IMR-90 (cell line): ENCODE data around the gene TCEAL1. TPM values are rescaled to one million over a fixed set of nuclear protein-coding genes. Genes with fewer than 3 reads are reported as not detected.

Experiments
- ATAC-seq: fragments of 200-7000 bp; cut with Tn5 transposase; 2 replicates; pipeline ENCODE4 v1.9.1; 2020; ENCODE audit warnings: low read depth, mild to moderate bottlenecking, moderate library complexity
- BruUV-seq: library from RNA; stranded (reverse); fragments of 400-500 nt; replicated peaks from 2 replicates; lab custom pipeline; 2021; lab: Mats Ljungman, UMichigan
- CTCF ChIA-PET: fragments of 300-600 bp; formaldehyde crosslinking; extraction: SDS; loops from one replicate; lab custom pipeline; 2021; ENCODE audit warnings: antibody characterized with exemption; lab: Yijun Ruan, JAX
- POLR2A ChIA-PET: fragments of 300-600 bp; sonication (Branson Sonifier 250); formaldehyde crosslinking; loops from one replicate; lab custom pipeline; 2022; ENCODE audit warnings: antibody characterized with exemption; ENCODE audit not compliant: unreplicated experiment; lab: Charles Lee
- DNase-seq: peaks from one replicate; pipeline ENCODE4 v3.0.0; 2013
- H2AFZ ChIP-seq: replicated peaks from 2 replicates; pipeline ENCODE3; 2013; ENCODE audit warnings: low read length, mild to moderate bottlenecking; ENCODE audit not compliant: poor library complexity
- H2AK5ac ChIP-seq: 2 replicates; pipeline ENCODE4 v1.6.1; 2013; ENCODE audit warnings: low read depth, low read length, inconsistent platforms
- H2AK9ac ChIP-seq: replicated peaks from 2 replicates; pipeline ENCODE3; 2013; ENCODE audit warnings: mild to moderate bottlenecking, low read depth, low read length, moderate library complexity; ENCODE audit not compliant: poor library complexity
- H2BK120ac ChIP-seq: 2 replicates; pipeline ENCODE4 v1.6.1; 2013; ENCODE audit warnings: low read depth, low read length, inconsistent platforms
- H2BK15ac ChIP-seq: 3 replicates; pipeline ENCODE4 v1.6.1; 2013; ENCODE audit warnings: low read depth, low read length, inconsistent platforms
- H2BK20ac ChIP-seq: 2 replicates; pipeline ENCODE4 v1.6.1; 2013; ENCODE audit warnings: low read depth, mild to moderate bottlenecking, inconsistent platforms, low read length, moderate library complexity
- H2BK5ac ChIP-seq: 2 replicates; pipeline ENCODE4 v1.6.1; 2013; ENCODE audit warnings: mild to moderate bottlenecking, low read depth, low read length, inconsistent platforms; ENCODE audit not compliant: poor library complexity, severe bottlenecking
- H3K14ac ChIP-seq: replicated peaks from 2 replicates; pipeline ENCODE4 v1.6.1; 2013; ENCODE audit warnings: low read depth, low read length, inconsistent platforms
- H3K18ac ChIP-seq: 2 replicates; pipeline ENCODE4 v1.6.1; 2013; ENCODE audit warnings: low read depth, low read length, control low read depth
- H3K23ac ChIP-seq: 2 replicates; pipeline ENCODE4 v1.6.1; 2013; ENCODE audit warnings: low read depth, low read length, inconsistent platforms
- H3K27ac ChIP-seq: 2 replicates; pipeline ENCODE4 v1.5.1; 2013; ENCODE audit warnings: mild to moderate bottlenecking, control low read depth, low read length; ENCODE audit not compliant: insufficient read depth
- H3K27me3 ChIP-seq: 2 replicates; pipeline ENCODE4 v1.6.1; 2013; ENCODE audit warnings: low read length; ENCODE audit not compliant: control insufficient read depth, insufficient read depth
- H3K36me3 ChIP-seq: 2 replicates; pipeline ENCODE4 v1.6.1; 2013; ENCODE audit warnings: low read length, mixed read lengths; ENCODE audit not compliant: control insufficient read depth, insufficient read depth
- H3K4ac ChIP-seq: 2 replicates; pipeline ENCODE4 v1.6.1; 2013; ENCODE audit warnings: low read depth, low read length, inconsistent platforms
- H3K4me1 ChIP-seq: 2 replicates; pipeline ENCODE4 v1.6.1; 2013; ENCODE audit warnings: low read length, mixed read lengths; ENCODE audit not compliant: control insufficient read depth, insufficient read depth
- H3K4me2 ChIP-seq: 2 replicates; pipeline ENCODE4 v1.6.1; 2013; ENCODE audit warnings: low read depth, mild to moderate bottlenecking, control low read depth, low read length, moderate library complexity
- H3K4me3 ChIP-seq: 2 replicates; pipeline ENCODE4 v1.5.1; 2013; ENCODE audit warnings: low read depth, mild to moderate bottlenecking, control low read depth, low read length, moderate library complexity; ENCODE audit not compliant: insufficient read depth
- H3K56ac ChIP-seq: 2 replicates; pipeline ENCODE4 v1.6.1; 2013; ENCODE audit warnings: low read length, inconsistent platforms; ENCODE audit not compliant: insufficient read depth; ENCODE audit errors: extremely low read depth
- H3K79me1 ChIP-seq, 2 experiments: 2 replicates each; pipeline ENCODE4 v1.6.1; 2013; ENCODE audit warnings: low read length in 2 of 2, inconsistent platforms in 1 of 2, low read depth in 1 of 2
- H3K9ac ChIP-seq: 2 replicates; pipeline ENCODE4 v1.6.1; 2013; ENCODE audit warnings: low read depth, low read length, control low read depth
- H3K9me1 ChIP-seq: 2 replicates; pipeline ENCODE4 v1.6.1; 2013; ENCODE audit warnings: low read length, inconsistent platforms; ENCODE audit not compliant: insufficient read depth
- H3K9me3 ChIP-seq: 2 replicates; pipeline ENCODE4 v1.6.1; 2013; ENCODE audit warnings: low read length; ENCODE audit not compliant: control insufficient read depth, insufficient read depth
- H4K20me1 ChIP-seq: 2 replicates; pipeline ENCODE4 v1.6.1; 2013; ENCODE audit warnings: low read length, inconsistent platforms; ENCODE audit not compliant: insufficient read depth
- H4K5ac ChIP-seq: 2 replicates; pipeline ENCODE4 v1.6.1; 2013; ENCODE audit warnings: mild to moderate bottlenecking, low read depth, low read length, control low read depth
- H4K8ac ChIP-seq, 2 experiments: 2 replicates each; pipeline ENCODE4 v1.6.1; 2013; ENCODE audit warnings: low read depth in 2 of 2, low read length in 2 of 2, control low read depth in 1 of 2, inconsistent platforms in 1 of 2
- H4K91ac ChIP-seq: 2 replicates; pipeline ENCODE4 v1.6.1; 2013; ENCODE audit warnings: low read depth, low read length, inconsistent platforms; ENCODE audit not compliant: insufficient read depth
- BHLHE40 ChIP-seq: fragments of 150-350 bp; IDR thresholded peaks from 2 replicates; pipeline ENCODE4 v1.6.1; 2016; ENCODE audit warnings: mild to moderate bottlenecking, low read depth, low read length
- CEBPB ChIP-seq: IDR thresholded peaks from 2 replicates; pipeline ENCODE4 v1.6.1; 2012; ENCODE audit warnings: low read depth, low read length, improper control_type of control experiment
- CHD1 ChIP-seq: IDR thresholded peaks from 2 replicates; pipeline ENCODE4 v1.6.1; 2012; ENCODE audit warnings: low read depth, low read length, improper control_type of control experiment
- CTCF ChIP-seq: conservative IDR thresholded peaks from 2 replicates; pipeline ENCODE4 v1.5.1; 2012; ENCODE audit warnings: mild to moderate bottlenecking, low read depth, low read length, improper control_type of control experiment
- ELK1 ChIP-seq: fragments of 150-350 bp; IDR thresholded peaks from 2 replicates; pipeline ENCODE4 v1.6.1; 2016; ENCODE audit warnings: low read depth, mild to moderate bottlenecking, low read length, moderate library complexity, borderline replicate concordance
- FOS ChIP-seq: fragments of 150-350 bp; IDR thresholded peaks from 2 replicates; pipeline ENCODE4 v1.6.1; 2016; ENCODE audit warnings: low read depth, low read length
- MAFK ChIP-seq: IDR thresholded peaks from 2 replicates; pipeline ENCODE4 v1.6.1; 2012; ENCODE audit warnings: low read depth, low read length, improper control_type of control experiment
- MAZ ChIP-seq: IDR thresholded peaks from 2 replicates; pipeline ENCODE4 v1.6.1; 2012; ENCODE audit warnings: low read depth, mild to moderate bottlenecking, low read length, improper control_type of control experiment, moderate library complexity, borderline replicate concordance
- NFE2L2 ChIP-seq: fragments of 150-350 bp; IDR thresholded peaks from 2 replicates; pipeline ENCODE4 v1.6.1; 2016; ENCODE audit warnings: low read depth, mild to moderate bottlenecking, low read length
- RAD21 ChIP-seq: IDR thresholded peaks from 2 replicates; pipeline ENCODE4 v1.6.1; 2012; ENCODE audit warnings: low read length, improper control_type of control experiment
- RFX5 ChIP-seq: IDR thresholded peaks from 2 replicates; pipeline ENCODE4 v1.8.0; 2012; ENCODE audit warnings: low read depth, mild to moderate bottlenecking, low read length, moderate library complexity
- SMC3 ChIP-seq: fragments of 150-350 bp; IDR thresholded peaks from 2 replicates; pipeline ENCODE4 v1.6.1; 2016; ENCODE audit warnings: low read depth, mild to moderate bottlenecking, antibody characterized with exemption, low read length, moderate library complexity
- USF2 ChIP-seq: fragments of 150-350 bp; IDR thresholded peaks from 2 replicates; pipeline ENCODE4 v1.6.1; 2017; ENCODE audit warnings: mild to moderate bottlenecking, antibody characterized with exemption, low read length, low read depth
- WGBS, 2 experiments: methylation state at CpG; one replicate each; pipeline versions ENCODE4 v1.1.5 to v1.1.7; 2013; ENCODE audit warnings: missing lambda C conversion rate in 2 of 2; ENCODE audit not compliant: insufficient read length in 1 of 2; ENCODE audit errors: extremely low coverage in 2 of 2; 5-methylcytosine and 5-hydroxymethylcytosine counted together
- dilution Hi-C: fragments of 300-500 bp; cut with HindIII; formaldehyde crosslinking; loops from one replicate; pipeline ENCODE4 v1.14.3; 2018; ENCODE audit warnings: low sequenced_read_pairs; ENCODE audit not compliant: unreplicated experiment
- in situ Hi-C: fragments of 300-500 bp; cut with MboI; formaldehyde crosslinking; loops from 3 replicates; pipeline ENCODE4 v1.14.3; 2019; ENCODE audit warnings: low sequenced_read_pairs, inconsistent platforms, mixed read lengths
- intact Hi-C: fragments of 100-400 bp; cut with micrococcal nuclease; formaldehyde crosslinking; loops from 2 replicates; pipeline ENCODE4 v1.10.0; 2022
- polyA plus RNA-seq, 3 experiments: library from polyadenylated mRNA; depleted of rRNA; stranded (reverse); fragments of >200 nt; gene quantifications; 2 replicates each; pipeline ENCODE4 v1.2.3, GENCODE V29; 2012; ENCODE audit warnings: low replicate concordance in 1 of 3
- total RNA-seq: library from RNA; depleted of rRNA; stranded (reverse); fragments of >200 nt; gene quantifications from 2 replicates; pipeline ENCODE4 v1.2.3, GENCODE V29; 2012

Gene TCEAL1
- total and polyA plus RNA-seq, 2 of the 4 experiments (the other 2 are of a cell fraction), result 9.1 to 21.8 TPM

GRCh38 chrX:103663981-103664762 lies 35.4 kb downstream of the TCEAL1 start:
- Histone ChIP-seq H4K20me1 (no peaks in the 10 kb centered on the region), H3K56ac (no peak overlapping the region), H2BK5ac (no peak overlapping the region), H4K5ac (no peak overlapping the region), H3K4ac (no peak overlapping the region), H4K8ac (no peak overlapping the region), H3K4me2 (no peak overlapping the region), H3K79me1 (no peaks in the 10 kb centered on the region), H3K27ac (no peak overlapping the region), H3K23ac (no peak overlapping the region), H3K4me1 (no peaks in the 10 kb centered on the region), H3K4me3 (no peak overlapping the region), H2BK20ac (no peak overlapping the region), H3K14ac (no peak overlapping the region), H3K9ac (no peak overlapping the region), H3K9me1 (0 out of 2 replicates have a peak, but pooled peaks cover 4% of the 10 kb centered on the region), H3K18ac (no peak overlapping the region), H2AK9ac (no peak overlapping the region), H4K91ac (no peak overlapping the region), H2BK120ac (no peak overlapping the region), H2AFZ (peak overlapping the region; percentile 36), H3K36me3 (no peaks in the 10 kb centered on the region), H3K27me3 (peaks cover 5% of the 10 kb centered on the region), H2AK5ac (no peak overlapping the region), H2BK15ac (no peak overlapping the region), H3K9me3 (no peaks in the 10 kb centered on the region)
- ChIA-PET CTCF (no interaction called here), POLR2A (no interaction called here)
- ATAC-seq (no peak), DNase-seq (no peak)
- dilution Hi-C loops, result no loop called here
- in situ Hi-C loops, result no loop called here
- no CpG with 5 or more reads among the region's 23 CpGs for WGBS, 2 experiments
- no TSS peak for BruUV-seq
- TF ChIP-seq SMC3, result no peak
- TF ChIP-seq BHLHE40, result no peak
- no peak for TF ChIP-seq USF2
- no peak for TF ChIP-seq ELK1
- no peak for TF ChIP-seq MAFK
- no peak for TF ChIP-seq CEBPB
- no peak for TF ChIP-seq RAD21
- no peak for TF ChIP-seq RFX5
- no peak for TF ChIP-seq MAZ
- TF ChIP-seq CTCF, result no peak
- no peak for TF ChIP-seq FOS
- no peak for TF ChIP-seq CHD1
- no peak for TF ChIP-seq NFE2L2
- intact Hi-C loops, result no loop called here
